ENCODE results near the gene GAS6. TPM values are rescaled to one million over a fixed set of nuclear protein-coding genes. Genes with fewer than 3 reads are reported as not detected.

Gene GAS6
- total and polyA plus RNA-seq, 9 of the 15 experiments (the other 6 are each of a cell fraction or from before 2014, with no cell fraction given) = 0.14 to 9.7 (median 4.7) TPM; not detected in 1

GRCh38 chr13:113832631-113833030 is 31.2 kb downstream of the GAS6 start (continued):
- TF ChIP-seq BCLAF1 (IDR thresholded peaks at IDR 0.05; ENCODE audit: borderline replicate concordance in 1 of 2, control insufficient read depth in 1 of 2, low read depth in 2 of 2, low read length in 1 of 2) = no peak
- no peak for TF ChIP-seq ZNF431 (CRISPR knock-in tag; IDR thresholded peaks at IDR 0.05)
- no peak for TF ChIP-seq ZNF395 (CRISPR knock-in tag; IDR thresholded peaks at IDR 0.05)
- no peak for TF ChIP-seq THRB (CRISPR knock-in tag; conservative IDR thresholded peaks at IDR 0.05)
- TF ChIP-seq ZNF347 (CRISPR knock-in tag; IDR thresholded peaks at IDR 0.05; ENCODE audit: low read depth) = no peak
- TF ChIP-seq MECOM (CRISPR knock-in tag; IDR thresholded peaks at IDR 0.05) = no peak
- no peak for TF ChIP-seq ZNF512 (tag; IDR thresholded peaks at IDR 0.05)
- no peak for TF ChIP-seq ZSCAN29 (IDR thresholded peaks at IDR 0.05)

Measured in K562 (cell line).